ENCODE measurements around the gene A4GALT.
"Not testable (repeated sequence)": the region's sequence is repeated elsewhere in the genome, so short reads cannot be mapped to it uniquely, and the experiment has no call there.

Gene A4GALT

GRCh38 chr22:42682113-42682851 lies 38.4 kb downstream of the A4GALT start:
- no peak for DNase-seq (ENCODE audit: low spot score)

GRCh38 chr22:42680648-42681047 lies 40.0 kb downstream of the A4GALT start:
- no peak for DNase-seq (ENCODE audit: low spot score)

GRCh38 chr22:42679691-42680090 lies 41.0 kb downstream of the A4GALT start:
- no peak for DNase-seq (ENCODE audit: low spot score)

GRCh38 chr22:42678894-42679293 lies 41.8 kb downstream of the A4GALT start:
- no peak for DNase-seq (ENCODE audit: low spot score)

GRCh38 chr22:42677936-42678335 lies 42.7 kb downstream of the A4GALT start:
- not testable (repeated sequence) for DNase-seq (ENCODE audit: low spot score)

GRCh38 chr22:42676059-42676607 lies 44.5 kb downstream of the A4GALT start:
- no peak for DNase-seq (ENCODE audit: low spot score)

GRCh38 chr22:42673898-42674401 lies 46.7 kb downstream of the A4GALT start:
- DNase-seq (ENCODE audit: low spot score): no peak

GRCh38 chr22:42673071-42673470 lies 47.6 kb downstream of the A4GALT start:
- DNase-seq (ENCODE audit: low spot score): not testable (repeated sequence)

GRCh38 chr22:42670921-42671709 lies 49.6 kb downstream of the A4GALT start:
- DNase-seq (ENCODE audit: low spot score): no peak

GRCh38 chr22:42670046-42670445 lies 50.6 kb downstream of the A4GALT start:
- DNase-seq (ENCODE audit: low spot score): no peak

- DNase-seq (ENCODE audit: low spot score): not testable (repeated sequence)
Measured at GRCh38 chr22:42666393-42666792, 54.3 kb downstream of the A4GALT start.

- no peak for DNase-seq (ENCODE audit: low spot score)
Measured at GRCh38 chr22:42664976-42665831, 55.5 kb downstream of the A4GALT start.

- DNase-seq (ENCODE audit: low spot score): peak; percentile 90
Measured at GRCh38 chr22:42661985-42662831, 58.5 kb downstream of the A4GALT start.

GRCh38 chr22:42656578-42656977 lies 64.1 kb downstream of the A4GALT start:
- DNase-seq (ENCODE audit: low spot score): no peak

- DNase-seq (ENCODE audit: low spot score): no peak
Measured at GRCh38 chr22:42655693-42656092, 65.0 kb downstream of the A4GALT start.

GRCh38 chr22:42654436-42655073 lies 66.1 kb downstream of the A4GALT start:
- no peak for DNase-seq (ENCODE audit: low spot score)

GRCh38 chr22:42653999-42654398 lies 66.7 kb downstream of the A4GALT start:
- no peak for DNase-seq (ENCODE audit: low spot score)

GRCh38 chr22:42651134-42651533 lies 69.5 kb downstream of the A4GALT start:
- DNase-seq (ENCODE audit: low spot score): no peak

- DNase-seq (ENCODE audit: low spot score): peak; percentile 93
Measured at GRCh38 chr22:42649246-42650099, 71.2 kb downstream of the A4GALT start, which contains the start of gene CYB5R3. TSS of gene CYB5R3 (minus strand) at chr22:42649392. CDS start at chr22:42649315, 77 bp downstream.

Measured in HuH-7 (cell line).